GM18867 (cell line): ENCODE data around the gene ARHGEF4.

Source experiments
- ATAC-seq: cut with Tn5 transposase; IDR thresholded peaks from one replicate; pipeline ENCODE4 v1.9.1; 2021; ENCODE audit warnings: mild to moderate bottlenecking, moderate library complexity; ENCODE audit not compliant: unreplicated experiment

The ARHGEF4 gene

GRCh38 chr2:130834091-130834930, 2.4 kb upstream of the ARHGEF4 start:
- ATAC-seq, result no peak

- ATAC-seq, result no peak
Measured at GRCh38 chr2:130834931-130835765, 1.6 kb upstream of the ARHGEF4 start.

GRCh38 chr2:130835766-130836015, 1.0 kb upstream of the ARHGEF4 start:
- no peak for ATAC-seq

GRCh38 chr2:130837175-130837810, 579 bp downstream of the ARHGEF4 start:
- no peak for ATAC-seq

GRCh38 chr2:130837811-130838565, 1.3 kb downstream of the ARHGEF4 start:
- no peak for ATAC-seq

- ATAC-seq, result no peak
Measured at GRCh38 chr2:130839011-130839780, 2.5 kb downstream of the ARHGEF4 start.

GRCh38 chr2:130840506-130840905, 3.8 kb downstream of the ARHGEF4 start:
- ATAC-seq, result no peak

- no peak for ATAC-seq
Measured at GRCh38 chr2:130841741-130842365, 5.1 kb downstream of the ARHGEF4 start.

GRCh38 chr2:130842770-130843169, 6.1 kb downstream of the ARHGEF4 start:
- ATAC-seq, result no peak

- ATAC-seq, result no peak
Measured at GRCh38 chr2:130843321-130843985, 6.7 kb downstream of the ARHGEF4 start.

- ATAC-seq, result no peak
Measured at GRCh38 chr2:130844161-130844560, 7.4 kb downstream of the ARHGEF4 start.

- ATAC-seq, result no peak
Measured at GRCh38 chr2:130845505-130846085, 8.9 kb downstream of the ARHGEF4 start.

GRCh38 chr2:130846233-130846632, 9.5 kb downstream of the ARHGEF4 start:
- ATAC-seq, result no peak

GRCh38 chr2:130846686-130847375, 10.1 kb downstream of the ARHGEF4 start:
- no peak for ATAC-seq

GRCh38 chr2:130847776-130848525, 11.2 kb downstream of the ARHGEF4 start:
- no peak for ATAC-seq

GRCh38 chr2:130848526-130849210, 12.0 kb downstream of the ARHGEF4 start:
- no peak for ATAC-seq
